Tibial nerve (tissue), 4 donors: ENCODE measurements around the gene CFAP99.

Experiments used
- CTCF ChIP-seq, 5 experiments: fragments of 200-600 bp in 3 of 5; fragments of 450-650 bp in 2 of 5; sonication (generic) in 3 of 5; IDR thresholded peaks; one replicate each; pipeline ENCODE4 v1.5.1; 2016 to 2019; ENCODE audit warnings: antibody characterized with exemption in 5 of 5, mild to moderate bottlenecking in 3 of 5, moderate library complexity in 2 of 5
- EP300 ChIP-seq, 2 donors: sonication (generic); formaldehyde crosslinking; IDR thresholded peaks; one replicate each; pipeline ENCODE4 v1.6.1; 2017; ENCODE audit warnings: antibody characterized with exemption in 2 of 2, mild to moderate bottlenecking in 1 of 2
- POLR2A ChIP-seq, 2 donors: fragments of 450-650 bp; IDR thresholded peaks; one replicate each; pipeline ENCODE4 v1.6.1; 2017; ENCODE audit warnings: antibody characterized with exemption in 2 of 2, mild to moderate bottlenecking in 2 of 2, moderate library complexity in 2 of 2

GRCh38 chr4:2390784-2391421, 27.9 kb upstream of the CFAP99 start:
- TF ChIP-seq CTCF (IDR thresholded peaks at IDR 0.05) (no peak), POLR2A (IDR thresholded peaks at IDR 0.05) (no peak), EP300 (IDR thresholded peaks at IDR 0.05) (no peak)
